ENCODE results near the gene AARSD1.
A peak's percentile ranks its signal among the peaks of the same experiment; 100 is the strongest.
"Not testable (repeated sequence)": the region's sequence is repeated elsewhere in the genome, so short reads cannot be mapped to it uniquely, and the experiment has no call there.

The AARSD1 gene

GRCh38 chr17:42989141-42989540, 24.9 kb upstream of the AARSD1 start:
- no peak for TF ChIP-seq ZFX (IDR thresholded peaks at IDR 0.05; ENCODE audit: borderline replicate concordance)
- no peak for TF ChIP-seq CTCF (IDR thresholded peaks at IDR 0.05)

GRCh38 chr17:42985225-42985624, 21.0 kb upstream of the AARSD1 start:
- H3K27ac ChIP-seq, result no peak overlapping the region
- no peak for TF ChIP-seq CTCF (IDR thresholded peaks at IDR 0.05)
- TF ChIP-seq ZFX (IDR thresholded peaks at IDR 0.05; ENCODE audit: borderline replicate concordance), result no peak

More at GRCh38 chr17:42989141-42989540, 24.9 kb upstream of the AARSD1 start:
- H3K27ac ChIP-seq, result peak overlapping the region; percentile 65

GRCh38 chr17:42982266-42982665, 18.0 kb upstream of the AARSD1 start:
- peak overlapping the region; percentile 95 for H3K27ac ChIP-seq
- TF ChIP-seq ZFX (IDR thresholded peaks at IDR 0.05; ENCODE audit: borderline replicate concordance) (no peak), CTCF (IDR thresholded peaks at IDR 0.05) (no peak)

- peak overlapping the region; percentile 95 for H3K27ac ChIP-seq
- TF ChIP-seq ZFX (IDR thresholded peaks at IDR 0.05; ENCODE audit: borderline replicate concordance), result no peak
- TF ChIP-seq CTCF (IDR thresholded peaks at IDR 0.05), result peak; percentile 62
These were observed 16.6 kb upstream of the AARSD1 start for GRCh38 chr17:42980766-42981397.

- TF ChIP-seq ZFX (IDR thresholded peaks at IDR 0.05; ENCODE audit: borderline replicate concordance) (no peak), CTCF (IDR thresholded peaks at IDR 0.05) (no peak)
These were observed 16.1 kb upstream of the AARSD1 start, which contains the start of gene RUNDC1 for GRCh38 chr17:42980274-42980765. TSS of gene RUNDC1 (plus strand) at chr17:42980565. CDS start at chr17:42980577, 12 bp downstream.

GRCh38 chr17:42979511-42980273, 15.4 kb upstream of the AARSD1 start, which contains the start of gene PTGES3L:
TSS of gene PTGES3L (minus strand) at chr17:42980080. CDS start at chr17:42980053, 27 bp downstream.
- no peak for TF ChIP-seq ZFX (IDR thresholded peaks at IDR 0.05; ENCODE audit: borderline replicate concordance)
- no peak for TF ChIP-seq CTCF (IDR thresholded peaks at IDR 0.05)
- H3K27ac ChIP-seq, result peak within 1 kb of the TSS; percentile 95

More at GRCh38 chr17:42980274-42980765, 16.1 kb upstream of the AARSD1 start, which contains the start of gene RUNDC1:
- peak within 1 kb of the TSS; percentile 95 for H3K27ac ChIP-seq

- H3K27ac ChIP-seq, result not testable (repeated sequence)
These were observed 11.4 kb upstream of the AARSD1 start for GRCh38 chr17:42975701-42976100.

Data from 22Rv1 (cell line).